HT-29 (cell line): ENCODE results near the gene CC2D1A. TPM values are rescaled to one million over a fixed set of nuclear protein-coding genes. Genes with fewer than 3 reads are reported as not detected.
A peak's percentile ranks its signal among the peaks of the same experiment; 100 is the strongest.

Experiments
- DNase-seq: peaks from one replicate; pipeline ENCODE4 v3.0.0-alpha.2; 2015; ENCODE audit warnings: low spot score
- total RNA-seq: library from RNA; depleted of rRNA; stranded (reverse); fragments of >200 nt; shearing (Covaris generic); gene quantifications from 2 replicates; pipeline ENCODE4 v1.2.3, GENCODE V29; 2014

CC2D1A gene
- total RNA-seq, 1 experiment from 2014 or later: 36.0 TPM

GRCh38 chr19:13935765-13936510, 29.9 kb downstream of the CC2D1A start:
- DNase-seq: no peak

GRCh38 chr19:13937479-13938300, 31.7 kb downstream of the CC2D1A start:
- DNase-seq: no peak

DNA sequence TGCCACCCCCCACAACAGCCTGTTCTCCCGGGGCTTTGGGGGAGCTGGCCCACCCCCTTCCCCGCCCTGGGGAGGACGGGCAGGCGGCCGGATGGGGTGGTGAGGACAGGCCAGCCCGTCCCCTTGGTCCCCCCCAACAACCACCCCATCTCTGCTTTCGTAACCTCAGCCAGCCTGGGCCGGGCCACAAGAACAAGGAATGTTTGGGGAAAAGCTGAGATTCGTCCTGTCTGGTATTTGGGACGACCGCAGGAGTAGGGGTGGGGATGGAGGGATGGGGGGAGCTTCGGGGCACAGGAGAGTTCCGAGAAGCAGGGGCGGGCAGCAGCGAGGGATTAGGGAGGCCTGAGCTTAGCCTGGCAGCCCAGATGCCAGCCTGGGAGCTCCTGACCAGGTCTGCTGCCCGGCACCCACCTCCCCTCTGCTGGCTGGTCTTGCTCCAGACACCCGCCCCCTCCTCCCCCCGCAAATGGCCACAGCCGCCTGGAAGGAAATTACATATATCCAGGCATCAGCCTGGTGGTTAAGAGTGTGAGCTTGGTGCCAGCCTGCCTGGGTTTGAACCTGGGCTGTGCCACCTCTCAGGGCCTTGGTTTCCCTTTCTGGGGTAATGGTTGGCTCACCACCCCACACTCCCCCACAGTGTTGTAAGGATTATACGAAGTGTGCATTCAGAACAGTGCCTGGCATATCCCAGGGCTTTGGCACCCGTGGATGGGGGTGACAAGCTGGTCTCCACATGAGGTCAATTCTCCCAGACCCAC, 32.5 kb downstream of the CC2D1A start, which contains the start of gene PODNL1:
PODNL1 (minus strand) TSS at position 117 of the 764 bp plus-strand sequence. CDS start 236 bp downstream, outside the sequence.
- no peak for DNase-seq

GRCh38 chr19:13942023-13942684, 36.2 kb downstream of the CC2D1A start:
- no peak for DNase-seq

DNA sequence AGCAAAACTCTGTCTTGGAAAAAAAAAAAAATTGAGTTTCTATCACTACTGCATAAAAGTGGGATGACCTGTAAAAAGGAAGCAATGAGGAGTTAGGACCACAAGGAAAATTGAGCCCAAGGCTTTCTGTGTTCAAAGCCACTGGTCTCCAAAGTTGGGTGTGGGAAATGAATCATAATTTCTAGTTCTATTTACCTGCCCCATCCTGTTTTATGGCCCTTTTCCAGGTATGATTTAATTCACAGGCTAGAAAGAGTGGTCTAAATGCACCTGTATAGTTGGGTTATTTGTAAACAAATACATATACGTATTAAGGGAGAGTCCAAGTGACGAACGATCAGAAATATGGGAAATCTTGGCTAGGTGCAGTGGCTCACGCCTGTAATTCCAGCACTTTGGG, 40.4 kb downstream of the CC2D1A start:
- no peak for DNase-seq

DNA sequence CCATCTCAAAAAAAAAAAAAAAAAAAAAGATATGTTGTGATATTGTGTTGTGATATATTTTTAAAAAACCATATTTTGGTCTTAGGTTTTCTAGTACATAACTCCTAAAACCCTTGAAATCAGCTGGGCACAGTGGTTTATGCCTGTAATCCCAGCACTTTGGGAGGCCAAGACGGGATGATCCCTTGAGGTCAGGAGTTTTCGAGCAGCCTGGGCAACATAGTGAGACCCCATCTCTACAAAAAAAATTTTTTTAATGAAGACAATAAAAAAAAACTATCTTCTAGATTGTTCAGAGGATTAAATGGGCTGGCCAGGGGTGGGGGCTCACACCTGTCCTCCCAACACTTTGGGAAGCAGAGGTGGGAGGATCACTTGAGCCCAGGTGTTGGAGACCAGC, 45.0 kb downstream of the CC2D1A start:
- DNase-seq: no peak

- no peak for DNase-seq
Measured at GRCh38 chr19:13951799-13952153, 45.8 kb downstream of the CC2D1A start.

DNA sequence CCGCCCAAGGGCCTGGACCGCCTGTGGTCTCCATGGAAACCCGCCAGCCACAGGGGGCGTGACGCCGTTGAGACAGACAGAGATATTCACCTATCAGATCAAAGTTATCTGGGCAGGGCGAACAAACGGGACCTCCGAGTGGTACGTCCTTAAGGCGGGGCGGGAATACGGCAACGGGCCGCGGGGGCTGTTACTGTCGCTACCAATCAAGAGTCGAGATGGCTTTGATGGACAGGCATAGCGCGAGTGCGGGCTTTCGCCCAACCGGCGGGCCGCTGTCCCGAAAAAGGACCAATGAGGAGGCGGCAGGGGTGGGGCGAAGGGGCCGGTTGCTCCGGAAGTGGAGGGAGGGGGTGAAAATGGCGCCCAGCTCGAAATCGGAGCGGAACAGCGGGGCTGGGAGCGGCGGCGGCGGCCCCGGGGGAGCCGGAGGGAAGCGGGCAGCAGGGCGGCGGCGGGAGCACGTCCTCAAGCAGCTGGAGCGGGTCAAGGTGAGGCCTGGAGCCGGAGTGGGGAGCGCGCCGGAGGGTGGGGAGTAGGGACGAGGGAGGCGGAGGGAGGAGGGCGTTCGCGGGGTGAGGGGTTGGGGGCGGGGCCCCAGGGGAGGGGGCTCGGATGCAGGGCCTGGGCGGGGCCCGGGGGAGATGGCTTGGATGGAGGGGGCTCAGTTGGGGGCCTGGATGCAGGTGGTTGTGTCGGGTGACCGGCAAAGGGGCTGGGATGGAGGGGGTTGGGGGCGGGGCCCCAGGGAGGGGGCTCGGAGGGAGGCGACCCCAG, 46.3 kb downstream of the CC2D1A start, which contains the start of gene DCAF15:
DCAF15 (plus strand) TSS at position 356 of the 777 bp plus-strand sequence; CDS start at position 360, 4 bp downstream.
- DNase-seq: peak; percentile 95

DNA sequence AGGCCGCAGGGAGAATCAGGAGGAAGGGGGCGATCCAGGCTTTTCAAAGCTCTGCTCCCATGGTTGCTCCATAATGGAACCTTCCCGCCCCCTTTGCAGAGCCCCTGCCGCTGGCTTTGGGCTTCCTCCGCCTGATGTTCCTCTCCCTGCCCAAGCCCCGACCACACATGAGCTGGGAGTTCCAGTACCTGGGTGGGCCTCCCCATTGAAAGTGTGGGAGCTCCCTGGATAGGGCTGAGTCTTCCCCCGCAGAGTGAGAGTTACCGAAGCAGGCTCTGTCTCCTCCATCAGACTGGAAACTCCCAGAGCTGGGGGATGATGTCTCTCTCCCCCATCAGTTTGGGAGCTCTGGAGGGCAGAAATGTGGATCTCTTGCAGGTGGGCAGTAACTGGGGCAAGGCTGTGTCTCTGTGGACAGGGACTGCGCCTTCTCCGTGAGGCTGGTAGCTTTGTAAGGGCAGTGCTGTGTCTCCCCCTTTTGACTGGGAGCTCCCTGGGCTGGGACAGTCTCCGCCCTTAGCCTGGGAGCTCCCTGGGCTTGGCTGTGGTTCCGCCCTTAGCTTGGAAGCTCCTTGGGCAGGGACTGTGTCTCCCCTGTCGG, 47.0 kb downstream of the CC2D1A start:
- DNase-seq: peak; percentile 31

DNA sequence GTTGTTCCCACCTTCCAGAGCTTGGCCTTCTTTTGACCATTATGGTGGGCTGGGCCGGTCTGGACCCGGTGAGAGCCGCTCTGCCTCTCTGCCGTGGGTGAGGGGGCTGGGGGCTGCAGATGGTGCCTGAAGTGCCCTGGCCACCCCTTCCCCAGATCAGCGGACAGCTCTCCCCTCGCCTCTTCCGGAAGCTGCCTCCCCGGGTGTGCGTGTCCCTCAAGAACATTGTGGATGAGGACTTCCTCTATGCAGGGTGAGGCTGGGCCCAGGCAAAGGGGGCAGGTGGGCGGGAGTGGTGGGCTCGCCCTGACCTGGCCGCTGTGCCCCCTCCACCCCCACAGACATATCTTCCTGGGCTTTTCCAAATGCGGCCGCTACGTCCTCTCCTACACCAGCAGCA, 48.2 kb downstream of the CC2D1A start:
- DNase-seq: no peak

- no peak for DNase-seq
Measured at GRCh38 chr19:13955662-13956364, 49.8 kb downstream of the CC2D1A start.

GRCh38 chr19:13956365-13956744, 50.4 kb downstream of the CC2D1A start:
- no peak for DNase-seq

GRCh38 chr19:13957051-13957450, 51.0 kb downstream of the CC2D1A start:
- DNase-seq: no peak

DNA sequence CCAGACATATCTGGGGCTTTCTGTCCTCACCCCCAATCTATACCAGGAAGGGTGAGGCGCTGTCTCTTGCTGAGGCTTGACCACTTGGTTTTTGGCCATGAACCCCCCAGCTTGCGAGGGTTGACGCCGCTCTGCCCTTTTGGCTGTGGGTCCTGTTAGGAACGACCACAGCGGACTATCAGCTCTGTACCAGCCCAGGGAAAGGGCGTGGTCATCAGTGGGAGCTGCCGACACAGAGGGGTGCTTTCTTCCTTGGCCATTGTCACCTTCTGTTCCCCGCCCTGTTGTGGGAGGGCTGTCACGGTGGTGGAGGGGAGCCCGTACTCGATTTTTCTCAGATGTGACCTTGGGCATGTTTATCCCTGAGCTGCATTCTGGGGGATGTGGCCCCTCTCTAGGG, 52.0 kb downstream of the CC2D1A start:
- DNase-seq: no peak

- DNase-seq: no peak
Measured at GRCh38 chr19:13959141-13959961, 53.4 kb downstream of the CC2D1A start.

- DNase-seq: no peak
Measured at GRCh38 chr19:13959962-13960862, 54.2 kb downstream of the CC2D1A start.
